Mucosa of descending colon (tissue), 3 donors: ENCODE measurements around the gene PHETA2. TPM values are rescaled to one million over a fixed set of nuclear protein-coding genes. Genes with fewer than 3 reads are reported as not detected.

ENCODE experiments used
- ATAC-seq: fragments of 200-7000 bp; cut with Tn5 transposase; one replicate; pipeline ENCODE4 v1.9.1; 2020; ENCODE audit warnings: mild to moderate bottlenecking, moderate library complexity
- DNase-seq, 3 donors: peaks; one replicate each; pipeline ENCODE4 v3.0.0-alpha.2; 2020
- H3K36me3 ChIP-seq: fragments of 200-600 bp; one replicate; pipeline ENCODE4 v1.8.0; 2021; ENCODE audit warnings: low read depth, mild to moderate bottlenecking
- H3K4me1 ChIP-seq: fragments of 200-600 bp; one replicate; pipeline ENCODE4 v1.8.0; 2021; ENCODE audit warnings: low read depth, mild to moderate bottlenecking
- H3K4me3 ChIP-seq: fragments of 200-600 bp; one replicate; pipeline ENCODE4 v1.8.0; 2021; ENCODE audit warnings: mild to moderate bottlenecking
- H3K9me3 ChIP-seq: fragments of 200-600 bp; one replicate; pipeline ENCODE4 v1.8.0; 2021; ENCODE audit warnings: mild to moderate bottlenecking
- intact Hi-C, 2 donors: fragments of 100-400 bp; cut with DNase I in 1 of 2; cut with micrococcal nuclease in 1 of 2; formaldehyde crosslinking; loops; one replicate each; pipeline versions ENCODE4 v1.11.0 to v1.11.1; 2022; cut with DNase I, micrococcal nuclease
- total RNA-seq, 3 donors: library from RNA; stranded (reverse); fragmentation: NEBNext Ultra II Directional in 2 of 3; extraction: Animal tissue kit (Norgen Biotek cat#: 25700) in 2 of 3; gene quantifications; one replicate each; pipeline versions ENCODE4 v1.2.1 to v1.2.4, GENCODE V29; 2021 to 2023
- TF ChIP-seq, protein P1 (sequence below): fragments of 200-600 bp; IDR thresholded peaks from one replicate; pipeline ENCODE4 v1.8.0; 2022; ENCODE audit warnings: antibody characterized with exemption, mild to moderate bottlenecking
- donor health status: DM: no; HTN: no; CAD: no; lungs with moderate emphysema.
- donor health status: DM: no; HTN: no; CAD: no.
- donor health status: DM: no; HTN: yes; CAD: no.

The PHETA2 gene
- total RNA-seq, 3 donors from 2014 or later: 13.0 to 15.7 (median 13.5) TPM

DNA sequence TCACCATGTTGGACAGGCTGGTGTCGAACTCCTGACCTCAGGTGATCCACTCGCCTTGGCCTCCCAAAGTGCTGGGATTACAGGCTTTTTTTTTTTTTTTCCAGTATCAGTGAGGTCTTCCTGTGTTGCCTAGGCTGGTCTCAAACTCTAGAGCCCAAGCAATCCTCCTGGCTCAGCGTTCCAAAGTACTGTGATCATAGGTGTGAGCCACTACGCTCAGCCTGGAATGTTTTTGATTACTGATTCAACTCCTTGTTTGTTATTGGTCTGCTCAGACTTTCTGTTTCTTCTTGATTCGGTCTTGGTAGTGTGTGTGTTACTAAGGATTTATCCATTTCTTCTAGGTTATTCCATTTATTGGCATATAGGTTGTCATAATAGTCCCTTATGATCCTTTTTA, 34.8 kb upstream of the PHETA2 start:
- Histone ChIP-seq H3K9me3 (peaks cover 18% of the 10 kb centered on the region), H3K4me3 (no peak overlapping the region), H3K4me1 (no peaks in the 10 kb centered on the region), H3K36me3 (no peaks in the 10 kb centered on the region)
- TF ChIP-seq, protein P1, sequence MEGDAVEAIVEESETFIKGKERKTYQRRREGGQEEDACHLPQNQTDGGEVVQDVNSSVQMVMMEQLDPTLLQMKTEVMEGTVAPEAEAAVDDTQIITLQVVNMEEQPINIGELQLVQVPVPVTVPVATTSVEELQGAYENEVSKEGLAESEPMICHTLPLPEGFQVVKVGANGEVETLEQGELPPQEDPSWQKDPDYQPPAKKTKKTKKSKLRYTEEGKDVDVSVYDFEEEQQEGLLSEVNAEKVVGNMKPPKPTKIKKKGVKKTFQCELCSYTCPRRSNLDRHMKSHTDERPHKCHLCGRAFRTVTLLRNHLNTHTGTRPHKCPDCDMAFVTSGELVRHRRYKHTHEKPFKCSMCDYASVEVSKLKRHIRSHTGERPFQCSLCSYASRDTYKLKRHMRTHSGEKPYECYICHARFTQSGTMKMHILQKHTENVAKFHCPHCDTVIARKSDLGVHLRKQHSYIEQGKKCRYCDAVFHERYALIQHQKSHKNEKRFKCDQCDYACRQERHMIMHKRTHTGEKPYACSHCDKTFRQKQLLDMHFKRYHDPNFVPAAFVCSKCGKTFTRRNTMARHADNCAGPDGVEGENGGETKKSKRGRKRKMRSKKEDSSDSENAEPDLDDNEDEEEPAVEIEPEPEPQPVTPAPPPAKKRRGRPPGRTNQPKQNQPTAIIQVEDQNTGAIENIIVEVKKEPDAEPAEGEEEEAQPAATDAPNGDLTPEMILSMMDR: no peak
- ATAC-seq (no peak), DNase-seq (no peak)
- intact Hi-C loops: no loop called here

DNA sequence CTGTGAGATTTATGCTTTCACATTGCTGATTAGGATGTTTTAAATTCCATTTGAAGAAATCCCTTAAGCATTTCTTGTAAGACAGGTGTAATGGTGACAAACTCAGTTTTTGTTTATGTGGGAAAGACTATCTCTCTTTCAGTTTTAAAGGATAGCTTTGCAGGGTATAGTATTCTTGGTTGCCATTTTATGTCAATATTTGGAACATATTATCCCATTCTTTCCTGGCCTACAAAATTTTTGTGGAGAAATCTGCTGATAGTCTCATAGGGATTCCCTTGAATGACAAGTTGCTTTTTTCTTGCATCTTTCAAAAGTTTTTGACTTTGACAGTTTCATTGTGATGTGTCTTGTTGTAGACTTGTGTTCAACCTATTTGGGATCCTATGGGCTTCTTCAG, 32.3 kb upstream of the PHETA2 start:
- Histone ChIP-seq H3K4me3 (no peak overlapping the region), H3K36me3 (no peaks in the 10 kb centered on the region), H3K9me3 (peaks cover 14% of the 10 kb centered on the region), H3K4me1 (no peaks in the 10 kb centered on the region)
- TF ChIP-seq, protein P1: no peak
- intact Hi-C loops: no loop called here
- no peak for DNase-seq
- no peak for ATAC-seq

- DNase-seq (no peak), ATAC-seq (no peak)
- TF ChIP-seq, protein P1: no peak
Measured at GRCh38 chr22:42050641-42051180, 23.3 kb upstream of the PHETA2 start.

DNA sequence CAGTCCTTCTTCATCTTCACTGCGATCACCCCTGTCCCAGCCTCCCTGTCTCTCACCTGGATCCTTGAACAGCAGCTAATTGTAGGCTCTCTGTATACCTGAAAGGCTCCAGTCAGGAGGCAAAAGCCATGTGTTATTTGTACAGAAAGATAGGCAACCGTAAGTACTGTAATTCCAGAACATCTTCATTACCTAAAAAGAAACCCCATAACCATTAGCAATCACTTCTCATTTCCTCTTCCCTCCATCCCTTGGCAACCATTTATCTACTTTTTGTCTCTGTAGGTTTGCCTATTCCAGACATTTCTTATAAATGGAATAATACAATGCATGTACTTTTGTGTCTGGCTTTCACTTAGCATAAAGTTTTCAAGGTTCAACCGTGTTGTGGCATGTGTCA, 21.3 kb upstream of the PHETA2 start:
- Histone ChIP-seq H3K4me3 (no peak overlapping the region), H3K4me1 (no peaks in the 10 kb centered on the region), H3K36me3 (no peaks in the 10 kb centered on the region), H3K9me3 (peaks cover 12% of the 10 kb centered on the region)
- no peak for ATAC-seq
- intact Hi-C loops: no loop called here
- TF ChIP-seq, protein P1: no peak
- no peak for DNase-seq

More at GRCh38 chr22:42050641-42051180, 23.3 kb upstream of the PHETA2 start:
- Histone ChIP-seq H3K4me1 (no peaks in the 10 kb centered on the region), H3K36me3 (no peaks in the 10 kb centered on the region), H3K9me3 (no peaks in the 10 kb centered on the region), H3K4me3 (no peak overlapping the region)
- intact Hi-C loops: no loop called here

GRCh38 chr22:42056757-42057511, 17.1 kb upstream of the PHETA2 start:
- Histone ChIP-seq H3K4me1 (no peaks in the 10 kb centered on the region), H3K36me3 (no peaks in the 10 kb centered on the region), H3K4me3 (no peak overlapping the region), H3K9me3 (peaks cover 12% of the 10 kb centered on the region)
- intact Hi-C loops: no loop called here
- ATAC-seq (no peak), DNase-seq (no peak)
- TF ChIP-seq, protein P1: no peak
